Measurements from ENCODE around the gene GTSF1L. TPM values are rescaled to one million over a fixed set of nuclear protein-coding genes. Genes with fewer than 3 reads are reported as not detected.

Gene GTSF1L
- total RNA-seq, 6 donors from 2014 or later = not detected

DNA sequence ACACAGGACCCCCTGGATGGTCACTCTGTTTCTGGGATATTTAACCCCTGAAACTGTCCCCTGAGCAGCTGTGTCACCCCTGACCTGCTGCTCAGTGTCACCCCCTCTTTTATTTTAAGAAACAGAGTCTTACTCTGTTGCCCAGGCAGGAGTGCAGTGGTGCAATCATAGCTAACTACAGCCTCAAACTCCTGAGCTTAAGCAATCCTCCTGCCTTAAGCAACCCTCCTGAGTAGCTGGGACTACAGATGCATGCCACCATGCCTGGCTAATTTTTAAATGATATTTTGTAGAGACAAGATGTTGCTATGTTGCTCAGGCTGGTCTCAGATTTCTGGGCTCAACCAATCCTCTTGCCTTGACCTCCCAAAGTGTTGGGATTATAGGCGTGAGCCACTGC, 21.5 kb upstream of the GTSF1L start:
- H3K4me1 ChIP-seq = peaks cover 3 to 29% (median 12%) of the 10 kb centered on the region in 4 donors
- TF ChIP-seq CTCF (IDR thresholded peaks at IDR 0.05) (no peak), POLR2A (IDR thresholded peaks at IDR 0.05) (no peak), POLR2AphosphoS5 (IDR thresholded peaks at IDR 0.05) (no peak), EP300 (IDR thresholded peaks at IDR 0.05) (no peak)
- no peaks in the 10 kb centered on the region for H3K9me3 ChIP-seq
- no peaks in the 10 kb centered on the region for H3K36me3 ChIP-seq
- H3K4me3 ChIP-seq = no peak overlapping the region
- H3K27me3 ChIP-seq = no peaks in the 10 kb centered on the region
- ATAC-seq (ENCODE audit: low FRiP score in 2 of 2) = no peak
- DNase-seq = no peak
- H3K27ac ChIP-seq = peak overlapping the region in 1 of 4 donors; percentile 56
- 71 to 89% methylated on average over 1 of the region's 1 CpG for WGBS, 2 donors

GRCh38 chr20:43746344-43747137, 19.7 kb upstream of the GTSF1L start:
- TF ChIP-seq EP300 (IDR thresholded peaks at IDR 0.05) = no peak
- TF ChIP-seq CTCF (IDR thresholded peaks at IDR 0.05) = no peak
- TF ChIP-seq POLR2A (IDR thresholded peaks at IDR 0.05) = no peak
- TF ChIP-seq POLR2AphosphoS5 (IDR thresholded peaks at IDR 0.05) = no peak
- DNase-seq (no peak), ATAC-seq (ENCODE audit: low FRiP score in 2 of 2) (no peak)
- H3K36me3 ChIP-seq = no peaks in the 10 kb centered on the region
- no peaks in the 10 kb centered on the region for H3K9me3 ChIP-seq
- H3K4me1 ChIP-seq = peaks cover 3 to 20% (median 12%) of the 10 kb centered on the region in 4 donors
- no peak overlapping the region for H3K4me3 ChIP-seq
- 51 to 57% methylated on average over 12 of the region's 12 CpGs for WGBS, 2 donors
- no peak overlapping the region for H3K27ac ChIP-seq
- no peaks in the 10 kb centered on the region for H3K27me3 ChIP-seq

DNA sequence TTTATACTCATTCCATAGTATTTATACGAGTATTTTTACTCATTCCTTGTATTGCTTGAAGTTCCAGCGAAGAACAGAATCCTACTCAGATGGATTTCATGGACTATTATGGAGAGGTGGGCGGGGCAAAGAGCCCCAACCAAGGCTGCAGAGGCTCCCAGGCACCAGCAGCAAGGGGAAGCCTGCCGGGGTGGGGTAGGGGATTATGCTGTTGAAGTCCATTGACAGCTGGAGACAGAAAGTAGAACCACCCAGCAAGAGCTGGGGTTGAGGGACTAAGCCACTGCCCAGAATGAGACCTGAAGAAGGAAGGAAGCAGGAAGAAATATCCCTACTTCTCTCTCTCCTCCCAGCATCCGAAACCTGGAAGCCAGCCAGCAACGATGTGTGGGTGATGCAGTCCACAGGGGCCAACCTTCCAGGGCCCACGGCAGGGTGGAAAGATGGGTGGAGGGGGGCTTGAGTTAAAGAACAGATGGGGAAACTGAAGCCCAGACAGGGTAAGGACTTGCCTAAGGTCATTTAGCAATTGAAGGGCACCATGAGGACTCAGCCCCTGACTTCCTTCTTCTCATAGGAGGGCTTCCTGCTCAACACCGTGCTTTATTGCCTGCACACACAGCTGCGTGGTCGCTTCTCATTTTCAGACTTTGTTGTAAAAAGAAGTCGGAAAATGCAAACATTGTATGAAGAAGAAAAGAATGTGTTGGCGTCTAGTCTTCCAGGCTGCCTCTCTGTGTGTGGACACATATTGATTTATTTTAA, 18.3 kb upstream of the GTSF1L start:
- H3K9me3 ChIP-seq = no peaks in the 10 kb centered on the region
- no peak for TF ChIP-seq CTCF (IDR thresholded peaks at IDR 0.05)
- TF ChIP-seq EP300 (IDR thresholded peaks at IDR 0.05) = no peak
- no peak for TF ChIP-seq POLR2A (IDR thresholded peaks at IDR 0.05)
- no peak for TF ChIP-seq POLR2AphosphoS5 (IDR thresholded peaks at IDR 0.05)
- H3K27me3 ChIP-seq = no peaks in the 10 kb centered on the region
- 34 to 51% methylated on average over 12 of the region's 12 CpGs for WGBS, 2 donors
- no peaks in the 10 kb centered on the region for H3K36me3 ChIP-seq
- H3K4me1 ChIP-seq = peaks cover 3 to 16% (median 12%) of the 10 kb centered on the region in 4 donors
- no peak overlapping the region for H3K27ac ChIP-seq
- no peak overlapping the region for H3K4me3 ChIP-seq
- no peak for ATAC-seq (ENCODE audit: low FRiP score in 2 of 2)
- peak in 1 of 2 donors; percentile 28 for DNase-seq

GRCh38 chr20:43744151-43744611, 17.4 kb upstream of the GTSF1L start:
- H3K4me3 ChIP-seq = no peak overlapping the region
- no peak overlapping the region for H3K27ac ChIP-seq
- TF ChIP-seq POLR2AphosphoS5 (IDR thresholded peaks at IDR 0.05) (no peak), CTCF (IDR thresholded peaks at IDR 0.05) (no peak), POLR2A (IDR thresholded peaks at IDR 0.05) (no peak), EP300 (IDR thresholded peaks at IDR 0.05) (no peak)
- H3K27me3 ChIP-seq = no peaks in the 10 kb centered on the region
- H3K9me3 ChIP-seq = no peaks in the 10 kb centered on the region
- H3K4me1 ChIP-seq = peaks cover 3 to 10% (median 5%) of the 10 kb centered on the region in 4 donors
- WGBS, 2 donors = 61 to 65% methylated on average over 9 of the region's 9 CpGs
- ATAC-seq (ENCODE audit: low FRiP score in 2 of 2) (peak in 1 of 2 donors; percentile 62), DNase-seq (no peak)
- no peaks in the 10 kb centered on the region for H3K36me3 ChIP-seq

All from upper lobe of left lung (tissue), 6 donors.